Endothelial cell (in vitro differentiated cells): ENCODE measurements around the gene PLCZ1. TPM values are rescaled to one million over a fixed set of nuclear protein-coding genes. Genes with fewer than 3 reads are reported as not detected.

ENCODE experiments used
- DNase-seq: peaks from one replicate; pipeline ENCODE4 v3.0.0; 2021; ENCODE audit warnings: low spot score
- H3K27ac Mint-ChIP-seq: one replicate; pipeline ENCODE4 v1.8.0; 2021; ENCODE audit warnings: mixed read lengths, inconsistent platforms; ENCODE audit not compliant: unreplicated experiment
- H3K27me3 Mint-ChIP-seq: one replicate; pipeline ENCODE4 v1.8.0; 2021; ENCODE audit warnings: mild to moderate bottlenecking, moderate library complexity, mixed read lengths, inconsistent platforms; ENCODE audit not compliant: unreplicated experiment
- H3K36me3 Mint-ChIP-seq: one replicate; pipeline ENCODE4 v1.8.0; 2021; ENCODE audit warnings: mild to moderate bottlenecking, low read depth, mixed read lengths, inconsistent platforms; ENCODE audit not compliant: unreplicated experiment
- H3K4me1 Mint-ChIP-seq: one replicate; pipeline ENCODE4 v1.8.0; 2021; ENCODE audit warnings: mild to moderate bottlenecking, mixed read lengths, inconsistent platforms; ENCODE audit not compliant: unreplicated experiment
- H3K4me3 Mint-ChIP-seq: one replicate; pipeline ENCODE4 v1.8.0; 2021; ENCODE audit warnings: mild to moderate bottlenecking, mixed read lengths, inconsistent platforms; ENCODE audit not compliant: unreplicated experiment
- H3K9me3 Mint-ChIP-seq: one replicate; pipeline ENCODE4 v1.8.0; 2021; ENCODE audit warnings: mixed read lengths, inconsistent platforms; ENCODE audit not compliant: unreplicated experiment
- total RNA-seq: library from RNA; stranded (reverse); fragmentation: NEBNext Ultra II Directional; extraction: Animal tissue kit (Norgen Biotek cat#: 25700); gene quantifications from one replicate; pipeline ENCODE4 v1.2.1, GENCODE V29; 2021; ENCODE audit not compliant: unreplicated experiment
- TF ChIP-seq, protein P1 (sequence below): fragments of 200-600 bp; sonication (generic); IDR thresholded peaks from one replicate; pipeline ENCODE4 v1.5.0; 2021; ENCODE audit warnings: antibody characterized with exemption; ENCODE audit not compliant: unreplicated experiment

The PLCZ1 gene
- total RNA-seq, 1 donor from 2014 or later, result not detected

- Mint-ChIP-seq H3K27ac (peak overlapping the region; percentile 86), H3K27me3 (peaks cover 4% of the 10 kb centered on the region), H3K4me3 (no peak overlapping the region), H3K9me3 (no peaks in the 10 kb centered on the region), H3K4me1 (peaks cover 49% of the 10 kb centered on the region), H3K36me3 (no peaks in the 10 kb centered on the region)
- peak; percentile 6 for DNase-seq
- TF ChIP-seq, protein P1, sequence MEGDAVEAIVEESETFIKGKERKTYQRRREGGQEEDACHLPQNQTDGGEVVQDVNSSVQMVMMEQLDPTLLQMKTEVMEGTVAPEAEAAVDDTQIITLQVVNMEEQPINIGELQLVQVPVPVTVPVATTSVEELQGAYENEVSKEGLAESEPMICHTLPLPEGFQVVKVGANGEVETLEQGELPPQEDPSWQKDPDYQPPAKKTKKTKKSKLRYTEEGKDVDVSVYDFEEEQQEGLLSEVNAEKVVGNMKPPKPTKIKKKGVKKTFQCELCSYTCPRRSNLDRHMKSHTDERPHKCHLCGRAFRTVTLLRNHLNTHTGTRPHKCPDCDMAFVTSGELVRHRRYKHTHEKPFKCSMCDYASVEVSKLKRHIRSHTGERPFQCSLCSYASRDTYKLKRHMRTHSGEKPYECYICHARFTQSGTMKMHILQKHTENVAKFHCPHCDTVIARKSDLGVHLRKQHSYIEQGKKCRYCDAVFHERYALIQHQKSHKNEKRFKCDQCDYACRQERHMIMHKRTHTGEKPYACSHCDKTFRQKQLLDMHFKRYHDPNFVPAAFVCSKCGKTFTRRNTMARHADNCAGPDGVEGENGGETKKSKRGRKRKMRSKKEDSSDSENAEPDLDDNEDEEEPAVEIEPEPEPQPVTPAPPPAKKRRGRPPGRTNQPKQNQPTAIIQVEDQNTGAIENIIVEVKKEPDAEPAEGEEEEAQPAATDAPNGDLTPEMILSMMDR, result no peak
Measured at GRCh38 chr12:18753481-18754123, 15.8 kb upstream of the PLCZ1 start.

- no peak for DNase-seq
- no peaks in the 10 kb centered on the region for H3K9me3 Mint-ChIP-seq
- H3K36me3 Mint-ChIP-seq, result no peaks in the 10 kb centered on the region
- TF ChIP-seq, protein P1, result no peak
- peak overlapping the region; percentile 86 for H3K27ac Mint-ChIP-seq
- H3K4me1 Mint-ChIP-seq, result peaks cover 51% of the 10 kb centered on the region
- no peak overlapping the region for H3K4me3 Mint-ChIP-seq
- peaks cover 4% of the 10 kb centered on the region for H3K27me3 Mint-ChIP-seq
Measured at GRCh38 chr12:18752947-18753346, 15.1 kb upstream of the PLCZ1 start.

DNA sequence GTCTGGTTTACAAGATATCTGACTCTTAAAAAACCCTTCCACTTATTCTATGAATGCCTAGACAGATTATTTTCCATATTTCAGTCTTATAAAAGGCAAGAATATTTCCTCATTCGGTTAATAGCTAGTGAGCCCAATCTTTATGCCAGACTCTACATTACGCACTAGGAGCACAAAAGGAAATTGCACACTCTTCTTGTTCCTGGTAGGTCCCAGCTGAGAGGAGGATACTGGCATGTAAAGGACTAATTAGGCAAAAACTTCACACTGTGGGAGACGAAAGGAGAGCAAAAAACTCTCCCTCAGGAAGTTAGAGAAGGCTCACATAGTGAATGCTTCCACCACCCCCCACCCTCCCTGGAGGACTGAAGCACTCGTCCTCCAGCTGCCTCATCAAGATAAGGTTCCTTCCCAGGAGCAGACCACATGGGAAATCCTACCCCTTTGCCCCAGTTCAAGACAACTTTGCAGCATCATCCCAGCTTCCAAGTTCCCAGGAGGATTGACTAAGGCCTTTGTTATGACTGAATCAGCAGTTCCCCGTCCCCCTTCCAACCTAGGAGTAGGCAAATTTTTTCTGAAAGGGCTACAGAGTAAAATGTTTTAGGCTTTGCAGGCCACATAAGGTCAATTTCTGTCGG is 14.6 kb upstream of the PLCZ1 start:
- peak; percentile 52 for DNase-seq
- Mint-ChIP-seq H3K27ac (peak overlapping the region; percentile 86), H3K9me3 (no peaks in the 10 kb centered on the region), H3K4me3 (no peak overlapping the region), H3K36me3 (no peaks in the 10 kb centered on the region), H3K4me1 (peaks cover 51% of the 10 kb centered on the region), H3K27me3 (peaks cover 4% of the 10 kb centered on the region)
- TF ChIP-seq, protein P1, result no peak

DNA sequence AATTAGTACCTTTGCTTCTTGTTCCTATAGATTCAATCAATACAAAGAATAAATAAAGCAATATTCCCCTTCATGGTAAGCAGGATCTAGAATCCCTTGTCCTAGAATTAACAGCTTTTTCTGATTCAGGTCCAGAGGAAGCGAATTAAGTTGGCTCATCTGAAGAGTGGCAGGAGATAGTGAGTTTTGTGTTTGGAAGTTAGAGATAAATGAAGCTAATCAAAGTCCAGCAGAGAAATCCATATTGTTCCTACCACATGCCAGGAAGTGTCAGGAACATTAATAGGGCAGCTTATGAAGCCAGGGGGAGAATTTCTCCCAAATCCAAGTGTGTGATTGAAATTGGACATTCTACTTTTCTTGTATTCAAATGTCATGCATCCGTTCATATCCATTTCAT is 14.1 kb upstream of the PLCZ1 start:
- Mint-ChIP-seq H3K36me3 (no peaks in the 10 kb centered on the region), H3K9me3 (no peaks in the 10 kb centered on the region), H3K27ac (peak overlapping the region; percentile 86), H3K4me3 (no peak overlapping the region), H3K27me3 (peaks cover 4% of the 10 kb centered on the region), H3K4me1 (peaks cover 51% of the 10 kb centered on the region)
- no peak for DNase-seq
- TF ChIP-seq, protein P1, result no peak

GRCh38 chr12:18750085-18750484 is 12.3 kb upstream of the PLCZ1 start:
- TF ChIP-seq, protein P1, result no peak
- no peaks in the 10 kb centered on the region for H3K36me3 Mint-ChIP-seq
- H3K4me3 Mint-ChIP-seq, result no peak overlapping the region
- no peaks in the 10 kb centered on the region for H3K9me3 Mint-ChIP-seq
- H3K27ac Mint-ChIP-seq, result no peak overlapping the region
- no peak for DNase-seq
- peaks cover 51% of the 10 kb centered on the region for H3K4me1 Mint-ChIP-seq
- peaks cover 6% of the 10 kb centered on the region for H3K27me3 Mint-ChIP-seq
